IMR-90 (cell line): ENCODE data around the gene ANKRD33B. TPM values are rescaled to one million over a fixed set of nuclear protein-coding genes. Genes with fewer than 3 reads are reported as not detected.

Experiments
- ATAC-seq: fragments of 200-7000 bp; cut with Tn5 transposase; 2 replicates; pipeline ENCODE4 v1.9.1; 2020; ENCODE audit warnings: low read depth, mild to moderate bottlenecking, moderate library complexity
- BruUV-seq: library from RNA; stranded (reverse); fragments of 400-500 nt; replicated peaks from 2 replicates; lab custom pipeline; 2021; lab: Mats Ljungman, UMichigan
- CTCF ChIA-PET: fragments of 300-600 bp; formaldehyde crosslinking; extraction: SDS; loops from one replicate; lab custom pipeline; 2021; ENCODE audit warnings: antibody characterized with exemption; lab: Yijun Ruan, JAX
- POLR2A ChIA-PET: fragments of 300-600 bp; sonication (Branson Sonifier 250); formaldehyde crosslinking; loops from one replicate; lab custom pipeline; 2022; ENCODE audit warnings: antibody characterized with exemption; ENCODE audit not compliant: unreplicated experiment; lab: Charles Lee
- DNase-seq: peaks from one replicate; pipeline ENCODE4 v3.0.0; 2013
- H2AFZ ChIP-seq: replicated peaks from 2 replicates; pipeline ENCODE3; 2013; ENCODE audit warnings: low read length, mild to moderate bottlenecking; ENCODE audit not compliant: poor library complexity
- H2AK5ac ChIP-seq: 2 replicates; pipeline ENCODE4 v1.6.1; 2013; ENCODE audit warnings: low read depth, low read length, inconsistent platforms
- H2AK9ac ChIP-seq: replicated peaks from 2 replicates; pipeline ENCODE3; 2013; ENCODE audit warnings: mild to moderate bottlenecking, low read depth, low read length, moderate library complexity; ENCODE audit not compliant: poor library complexity
- H2BK120ac ChIP-seq: 2 replicates; pipeline ENCODE4 v1.6.1; 2013; ENCODE audit warnings: low read depth, low read length, inconsistent platforms
- H2BK15ac ChIP-seq: 3 replicates; pipeline ENCODE4 v1.6.1; 2013; ENCODE audit warnings: low read depth, low read length, inconsistent platforms
- H2BK20ac ChIP-seq: 2 replicates; pipeline ENCODE4 v1.6.1; 2013; ENCODE audit warnings: low read depth, mild to moderate bottlenecking, inconsistent platforms, low read length, moderate library complexity
- H2BK5ac ChIP-seq: 2 replicates; pipeline ENCODE4 v1.6.1; 2013; ENCODE audit warnings: mild to moderate bottlenecking, low read depth, low read length, inconsistent platforms; ENCODE audit not compliant: poor library complexity, severe bottlenecking
- H3K14ac ChIP-seq: replicated peaks from 2 replicates; pipeline ENCODE4 v1.6.1; 2013; ENCODE audit warnings: low read depth, low read length, inconsistent platforms
- H3K18ac ChIP-seq: 2 replicates; pipeline ENCODE4 v1.6.1; 2013; ENCODE audit warnings: low read depth, low read length, control low read depth
- H3K23ac ChIP-seq: 2 replicates; pipeline ENCODE4 v1.6.1; 2013; ENCODE audit warnings: low read depth, low read length, inconsistent platforms
- H3K27ac ChIP-seq: 2 replicates; pipeline ENCODE4 v1.5.1; 2013; ENCODE audit warnings: mild to moderate bottlenecking, control low read depth, low read length; ENCODE audit not compliant: insufficient read depth
- H3K27me3 ChIP-seq: 2 replicates; pipeline ENCODE4 v1.6.1; 2013; ENCODE audit warnings: low read length; ENCODE audit not compliant: control insufficient read depth, insufficient read depth
- H3K36me3 ChIP-seq: 2 replicates; pipeline ENCODE4 v1.6.1; 2013; ENCODE audit warnings: low read length, mixed read lengths; ENCODE audit not compliant: control insufficient read depth, insufficient read depth
- H3K4ac ChIP-seq: 2 replicates; pipeline ENCODE4 v1.6.1; 2013; ENCODE audit warnings: low read depth, low read length, inconsistent platforms
- H3K4me1 ChIP-seq: 2 replicates; pipeline ENCODE4 v1.6.1; 2013; ENCODE audit warnings: low read length, mixed read lengths; ENCODE audit not compliant: control insufficient read depth, insufficient read depth
- H3K4me2 ChIP-seq: 2 replicates; pipeline ENCODE4 v1.6.1; 2013; ENCODE audit warnings: low read depth, mild to moderate bottlenecking, control low read depth, low read length, moderate library complexity
- H3K4me3 ChIP-seq: 2 replicates; pipeline ENCODE4 v1.5.1; 2013; ENCODE audit warnings: low read depth, mild to moderate bottlenecking, control low read depth, low read length, moderate library complexity; ENCODE audit not compliant: insufficient read depth
- H3K56ac ChIP-seq: 2 replicates; pipeline ENCODE4 v1.6.1; 2013; ENCODE audit warnings: low read length, inconsistent platforms; ENCODE audit not compliant: insufficient read depth; ENCODE audit errors: extremely low read depth
- H3K79me1 ChIP-seq, 2 experiments: 2 replicates each; pipeline ENCODE4 v1.6.1; 2013; ENCODE audit warnings: low read length in 2 of 2, inconsistent platforms in 1 of 2, low read depth in 1 of 2
- H3K9ac ChIP-seq: 2 replicates; pipeline ENCODE4 v1.6.1; 2013; ENCODE audit warnings: low read depth, low read length, control low read depth
- H3K9me1 ChIP-seq: 2 replicates; pipeline ENCODE4 v1.6.1; 2013; ENCODE audit warnings: low read length, inconsistent platforms; ENCODE audit not compliant: insufficient read depth
- H3K9me3 ChIP-seq: 2 replicates; pipeline ENCODE4 v1.6.1; 2013; ENCODE audit warnings: low read length; ENCODE audit not compliant: control insufficient read depth, insufficient read depth
- H4K20me1 ChIP-seq: 2 replicates; pipeline ENCODE4 v1.6.1; 2013; ENCODE audit warnings: low read length, inconsistent platforms; ENCODE audit not compliant: insufficient read depth
- H4K5ac ChIP-seq: 2 replicates; pipeline ENCODE4 v1.6.1; 2013; ENCODE audit warnings: mild to moderate bottlenecking, low read depth, low read length, control low read depth
- H4K8ac ChIP-seq, 2 experiments: 2 replicates each; pipeline ENCODE4 v1.6.1; 2013; ENCODE audit warnings: low read depth in 2 of 2, low read length in 2 of 2, control low read depth in 1 of 2, inconsistent platforms in 1 of 2
- H4K91ac ChIP-seq: 2 replicates; pipeline ENCODE4 v1.6.1; 2013; ENCODE audit warnings: low read depth, low read length, inconsistent platforms; ENCODE audit not compliant: insufficient read depth
- FOS ChIP-seq: fragments of 150-350 bp; IDR thresholded peaks from 2 replicates; pipeline ENCODE4 v1.6.1; 2016; ENCODE audit warnings: low read depth, low read length
- MAFK ChIP-seq: IDR thresholded peaks from 2 replicates; pipeline ENCODE4 v1.6.1; 2012; ENCODE audit warnings: low read depth, low read length, improper control_type of control experiment
- MXI1 ChIP-seq: IDR thresholded peaks from 2 replicates; pipeline ENCODE4 v1.6.1; 2012; ENCODE audit warnings: low read depth, mild to moderate bottlenecking, low read length, moderate library complexity, borderline replicate concordance
- RFX5 ChIP-seq: IDR thresholded peaks from 2 replicates; pipeline ENCODE4 v1.8.0; 2012; ENCODE audit warnings: low read depth, mild to moderate bottlenecking, low read length, moderate library complexity
- WGBS, 2 experiments: methylation state at CpG; one replicate each; pipeline versions ENCODE4 v1.1.5 to v1.1.7; 2013; ENCODE audit warnings: missing lambda C conversion rate in 2 of 2; ENCODE audit not compliant: insufficient read length in 1 of 2; ENCODE audit errors: extremely low coverage in 2 of 2; 5-methylcytosine and 5-hydroxymethylcytosine counted together
- dilution Hi-C: fragments of 300-500 bp; cut with HindIII; formaldehyde crosslinking; loops from one replicate; pipeline ENCODE4 v1.14.3; 2018; ENCODE audit warnings: low sequenced_read_pairs; ENCODE audit not compliant: unreplicated experiment
- in situ Hi-C: fragments of 300-500 bp; cut with MboI; formaldehyde crosslinking; loops from 3 replicates; pipeline ENCODE4 v1.14.3; 2019; ENCODE audit warnings: low sequenced_read_pairs, inconsistent platforms, mixed read lengths
- intact Hi-C: fragments of 100-400 bp; cut with micrococcal nuclease; formaldehyde crosslinking; loops from 2 replicates; pipeline ENCODE4 v1.10.0; 2022
- polyA plus RNA-seq, 3 experiments: library from polyadenylated mRNA; depleted of rRNA; stranded (reverse); fragments of >200 nt; gene quantifications; 2 replicates each; pipeline ENCODE4 v1.2.3, GENCODE V29; 2012; ENCODE audit warnings: low replicate concordance in 1 of 3
- total RNA-seq: library from RNA; depleted of rRNA; stranded (reverse); fragments of >200 nt; gene quantifications from 2 replicates; pipeline ENCODE4 v1.2.3, GENCODE V29; 2012

The ANKRD33B gene
- total and polyA plus RNA-seq, 2 of the 4 experiments (the other 2 are of a cell fraction): 2.5 to 3.3 TPM

DNA sequence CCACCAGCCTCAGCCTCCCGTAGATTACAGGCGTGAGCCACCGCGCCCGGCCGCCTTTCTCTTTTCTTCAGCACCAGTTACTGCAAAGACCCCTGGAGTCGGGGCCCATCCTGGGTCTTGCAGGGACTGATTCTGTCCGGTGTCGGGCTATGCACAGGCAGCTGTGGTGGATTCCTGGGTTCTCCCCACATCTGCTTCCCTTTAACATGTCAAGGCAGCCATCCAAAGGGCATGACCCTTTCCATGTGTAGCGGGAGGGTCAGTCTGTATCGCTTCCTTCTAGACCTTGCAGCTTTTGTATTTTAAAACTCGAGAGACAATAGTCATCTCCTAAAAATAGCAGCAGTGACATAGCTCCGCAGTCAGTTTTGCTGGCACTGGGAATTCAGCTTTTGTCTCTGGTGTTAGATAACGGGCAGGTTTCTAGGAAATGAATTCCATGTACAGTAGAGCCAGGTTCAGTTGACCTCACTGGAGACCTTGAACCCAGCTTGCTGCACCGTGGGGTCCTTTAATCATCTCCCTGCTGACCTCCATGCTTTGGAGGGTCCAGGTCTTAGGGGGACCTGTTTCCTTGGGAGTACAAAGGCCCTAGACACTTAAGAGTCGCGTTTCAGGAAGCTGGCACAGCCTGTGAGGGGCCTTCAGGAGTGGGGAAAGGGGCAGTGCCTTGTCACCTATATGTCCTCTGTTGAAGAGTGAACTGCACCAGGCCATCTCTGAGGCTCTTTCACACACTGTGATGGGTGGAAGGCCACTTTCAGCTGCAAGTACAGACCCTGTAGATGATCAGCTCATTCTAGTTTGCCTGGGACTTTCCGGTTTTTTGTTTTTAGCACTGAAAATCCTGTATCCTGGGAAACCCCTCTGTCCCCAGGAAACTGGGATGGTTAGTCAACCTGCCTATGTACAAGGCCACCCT lies 13.8 kb downstream of the ANKRD33B start (continued):
- no peak for TF ChIP-seq MXI1
- no peak for TF ChIP-seq MAFK

- Histone ChIP-seq H2AFZ (no peak overlapping the region), H3K9ac (no peak overlapping the region), H3K4ac (no peak overlapping the region), H3K9me1 (peaks cover 20% of the 10 kb centered on the region), H3K23ac (no peak overlapping the region), H4K20me1 (peaks cover 55% of the 10 kb centered on the region), H2BK120ac (no peak overlapping the region), H3K56ac (no peak overlapping the region), H3K4me3 (no peak overlapping the region), H2BK15ac (no peak overlapping the region), H3K4me2 (no peak overlapping the region), H3K36me3 (peaks cover 8% of the 10 kb centered on the region; the same call in 1 of the 2 replicates), H4K8ac (no peak overlapping the region), H3K79me1 (peaks cover 12 to 66% of the 10 kb centered on the region in 2 experiments), H2BK5ac (no peak overlapping the region), H2AK5ac (no peak overlapping the region), H4K5ac (no peak overlapping the region), H3K14ac (no peak overlapping the region), H2AK9ac (no peak overlapping the region), H3K4me1 (peaks cover 10% of the 10 kb centered on the region; the same call in 1 of the 2 replicates), H3K9me3 (no peaks in the 10 kb centered on the region), H2BK20ac (no peak overlapping the region), H3K27me3 (no peaks in the 10 kb centered on the region), H3K18ac (no peak overlapping the region), H3K27ac (no peak overlapping the region), H4K91ac (no peak overlapping the region)
- BruUV-seq: no TSS peak
- dilution Hi-C loops: no loop called here
- ChIA-PET CTCF (no interaction called here), POLR2A (no interaction called here)
- DNase-seq: no peak
- TF ChIP-seq MAFK (no peak), FOS (no peak), RFX5 (no peak)
- ATAC-seq: no peak
- WGBS, 2 experiments: no CpG with 5 or more reads among the region's 1 CpG
- in situ Hi-C loops: no loop called here
- intact Hi-C loops: no loop called here
Measured at GRCh38 chr5:10578293-10578665, 14.4 kb downstream of the ANKRD33B start.
